Hepatocyte (in vitro differentiated cells): Measurements from ENCODE around the gene ARSI. TPM values are rescaled to one million over a fixed set of nuclear protein-coding genes. Genes with fewer than 3 reads are reported as not detected.

ENCODE experiments used
- DNase-seq: peaks from one replicate; pipeline ENCODE4 v3.0.0-alpha.2; 2016; ENCODE audit warnings: low spot score
- H2AFZ ChIP-seq: fragments of 200-600 bp; sonication (generic); 2 replicates; pipeline ENCODE4 v1.6.0; 2016; ENCODE audit warnings: antibody characterized with exemption, mild to moderate bottlenecking
- H3K27ac ChIP-seq: fragments of 200-600 bp; sonication (generic); 2 replicates; pipeline ENCODE4 v1.5.1; 2016; ENCODE audit warnings: mild to moderate bottlenecking
- H3K27me3 ChIP-seq: fragments of 200-600 bp; sonication (generic); 2 replicates; pipeline ENCODE4 v1.6.1; 2016
- H3K36me3 ChIP-seq: fragments of 200-600 bp; sonication (generic); replicated peaks from 2 replicates; pipeline ENCODE4 v1.5.1; 2016; ENCODE audit warnings: low read depth; ENCODE audit not compliant: insufficient read depth
- H3K4me1 ChIP-seq: fragments of 200-600 bp; sonication (generic); 2 replicates; pipeline ENCODE4 v1.5.1; 2016; ENCODE audit warnings: mild to moderate bottlenecking, moderate library complexity; ENCODE audit not compliant: insufficient read depth
- H3K4me2 ChIP-seq: fragments of 200-600 bp; sonication (generic); 2 replicates; pipeline ENCODE4 v1.6.0; 2016
- H3K4me3 ChIP-seq: fragments of 200-600 bp; sonication (generic); 2 replicates; pipeline ENCODE4 v1.5.1; 2016; ENCODE audit warnings: mild to moderate bottlenecking
- H3K79me2 ChIP-seq: fragments of 200-600 bp; sonication (generic); 2 replicates; pipeline ENCODE4 v1.6.0; 2017; ENCODE audit warnings: mild to moderate bottlenecking
- H3K9me2 ChIP-seq: fragments of 200-600 bp; sonication (generic); replicated peaks from 2 replicates; pipeline ENCODE4 v1.6.0; 2017; ENCODE audit warnings: mild to moderate bottlenecking; ENCODE audit not compliant: insufficient read depth
- H3K9me3 ChIP-seq: fragments of 200-600 bp; sonication (generic); 2 replicates; pipeline ENCODE4 v1.5.1; 2016; ENCODE audit warnings: low read depth, mild to moderate bottlenecking
- H4K20me1 ChIP-seq: fragments of 200-600 bp; sonication (generic); 2 replicates; pipeline ENCODE4 v1.6.0; 2016; ENCODE audit warnings: mild to moderate bottlenecking; ENCODE audit not compliant: insufficient read depth, poor library complexity, severe bottlenecking
- EZH2 ChIP-seq: fragments of 200-600 bp; sonication (generic); IDR thresholded peaks from 2 replicates; pipeline ENCODE4 v1.6.1; 2016; ENCODE audit warnings: antibody characterized with exemption, mild to moderate bottlenecking, borderline replicate concordance
- EZH2phosphoT487 ChIP-seq: fragments of 200-600 bp; sonication (generic); IDR thresholded peaks from one replicate; pipeline ENCODE4 v1.6.1; 2018; ENCODE audit warnings: antibody characterized with exemption, mild to moderate bottlenecking, low read depth, moderate library complexity; ENCODE audit not compliant: unreplicated experiment, severe bottlenecking
- WGBS: methylation state at CpG from one replicate; pipeline ENCODE4 v1.1.6; 2016; ENCODE audit warnings: low lambda C conversion rate; ENCODE audit errors: missing lambda C conversion rate; 5-methylcytosine and 5-hydroxymethylcytosine counted together
- polyA plus RNA-seq: library from polyadenylated mRNA; unstranded; fragments of >200 nt; fragmentation: Nextera tagmentation; extraction: Ambion mirVana; gene quantifications from 2 replicates; pipeline ENCODE4 v1.2.1, GENCODE V29; 2016
- total RNA-seq: library from RNA; depleted of rRNA; stranded (reverse); fragments of >200 nt; gene quantifications from 2 replicates; pipeline ENCODE4 v1.2.3, GENCODE V29; 2014
- TF ChIP-seq, protein P1 (sequence below): fragments of 200-600 bp; sonication (generic); IDR thresholded peaks from 2 replicates; pipeline ENCODE4 v1.5.1; 2016; ENCODE audit warnings: antibody characterized with exemption, mild to moderate bottlenecking; ENCODE audit not compliant: poor library complexity

The ARSI gene
- total and polyA plus RNA-seq, 2 experiments from 2014 or later = 27.1 to 27.9 TPM

DNA sequence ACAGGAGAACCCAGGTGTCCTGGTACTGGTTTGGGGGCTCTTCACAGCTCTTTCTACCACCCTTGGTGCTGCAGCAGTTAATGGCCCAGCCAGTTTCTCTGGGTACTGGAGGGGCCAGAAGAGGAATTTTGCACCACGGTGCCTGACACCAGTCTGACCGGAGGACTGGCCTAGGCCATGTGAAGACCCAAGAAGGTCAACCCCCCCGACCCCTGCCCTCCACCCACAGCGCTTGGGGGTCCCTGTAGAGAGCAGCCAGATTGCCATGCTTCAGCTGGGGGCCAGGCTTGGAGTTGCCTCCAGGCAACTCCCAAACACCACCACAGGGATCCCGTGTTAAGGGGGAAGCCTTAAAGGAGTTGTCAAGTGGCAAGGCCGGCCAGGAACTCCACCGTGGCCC is 6.2 kb downstream of the ARSI start:
- DNase-seq = no peak
- no peak overlapping the region for H3K4me2 ChIP-seq
- H3K79me2 ChIP-seq = no peaks in the 10 kb centered on the region
- 87% methylated on average over 7 of the region's 7 CpGs for WGBS
- no peaks in the 10 kb centered on the region for H3K9me2 ChIP-seq
- no peaks in the 10 kb centered on the region for H3K27me3 ChIP-seq
- H4K20me1 ChIP-seq = no peaks in the 10 kb centered on the region
- H3K27ac ChIP-seq = no peak overlapping the region
- H3K9me3 ChIP-seq = no peaks in the 10 kb centered on the region
- no peak overlapping the region for H2AFZ ChIP-seq
- TF ChIP-seq EZH2 (no peak), EZH2phosphoT487 (no peak)
- TF ChIP-seq, protein P1, sequence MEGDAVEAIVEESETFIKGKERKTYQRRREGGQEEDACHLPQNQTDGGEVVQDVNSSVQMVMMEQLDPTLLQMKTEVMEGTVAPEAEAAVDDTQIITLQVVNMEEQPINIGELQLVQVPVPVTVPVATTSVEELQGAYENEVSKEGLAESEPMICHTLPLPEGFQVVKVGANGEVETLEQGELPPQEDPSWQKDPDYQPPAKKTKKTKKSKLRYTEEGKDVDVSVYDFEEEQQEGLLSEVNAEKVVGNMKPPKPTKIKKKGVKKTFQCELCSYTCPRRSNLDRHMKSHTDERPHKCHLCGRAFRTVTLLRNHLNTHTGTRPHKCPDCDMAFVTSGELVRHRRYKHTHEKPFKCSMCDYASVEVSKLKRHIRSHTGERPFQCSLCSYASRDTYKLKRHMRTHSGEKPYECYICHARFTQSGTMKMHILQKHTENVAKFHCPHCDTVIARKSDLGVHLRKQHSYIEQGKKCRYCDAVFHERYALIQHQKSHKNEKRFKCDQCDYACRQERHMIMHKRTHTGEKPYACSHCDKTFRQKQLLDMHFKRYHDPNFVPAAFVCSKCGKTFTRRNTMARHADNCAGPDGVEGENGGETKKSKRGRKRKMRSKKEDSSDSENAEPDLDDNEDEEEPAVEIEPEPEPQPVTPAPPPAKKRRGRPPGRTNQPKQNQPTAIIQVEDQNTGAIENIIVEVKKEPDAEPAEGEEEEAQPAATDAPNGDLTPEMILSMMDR = no peak
- H3K4me1 ChIP-seq = peaks cover 11% of the 10 kb centered on the region
- no peaks in the 10 kb centered on the region for H3K36me3 ChIP-seq
- no peak overlapping the region for H3K4me3 ChIP-seq

DNA sequence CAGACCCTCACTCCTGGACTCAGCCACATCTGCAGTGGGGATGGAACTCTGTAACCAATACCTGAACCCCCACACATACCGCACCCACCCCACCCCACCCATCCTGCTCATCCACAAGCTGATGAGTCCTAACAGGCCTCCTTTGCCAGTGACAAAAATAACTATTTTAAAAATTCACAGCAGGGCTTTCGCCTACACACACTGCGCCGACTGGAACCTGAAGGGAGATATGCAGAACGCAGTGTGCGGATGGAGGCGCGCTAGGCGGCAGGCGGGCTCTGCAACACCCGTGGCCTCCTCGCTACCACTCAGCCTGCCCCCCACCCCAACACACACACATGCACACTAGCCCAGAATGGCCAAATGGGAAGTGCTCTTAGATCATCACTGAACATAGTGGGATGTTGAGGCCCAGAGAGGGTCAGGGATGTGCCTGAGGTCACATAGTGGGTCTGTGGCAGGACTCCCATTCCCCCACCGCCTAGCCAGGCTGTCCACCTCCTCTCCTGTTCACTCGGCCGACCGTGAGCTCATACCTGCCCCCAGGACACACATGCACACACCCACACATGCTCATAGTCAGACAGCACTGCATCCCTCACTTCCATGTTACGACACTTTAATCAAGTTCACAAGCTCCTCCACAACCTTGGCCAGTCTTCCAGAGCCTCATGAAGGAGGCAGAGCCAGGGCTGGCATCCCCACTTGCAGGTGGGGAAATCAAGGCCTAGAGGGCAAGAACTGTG is 6.8 kb downstream of the ARSI start:
- Histone ChIP-seq H3K4me2 (no peak overlapping the region), H3K36me3 (no peaks in the 10 kb centered on the region), H3K27ac (no peak overlapping the region), H3K9me2 (no peaks in the 10 kb centered on the region), H4K20me1 (no peaks in the 10 kb centered on the region), H3K9me3 (no peaks in the 10 kb centered on the region), H3K4me3 (no peak overlapping the region), H2AFZ (no peak overlapping the region), H3K79me2 (no peaks in the 10 kb centered on the region), H3K4me1 (peaks cover 11% of the 10 kb centered on the region), H3K27me3 (no peaks in the 10 kb centered on the region)
- TF ChIP-seq EZH2phosphoT487 = no peak
- TF ChIP-seq, protein P1 = no peak
- no peak for TF ChIP-seq EZH2
- 93% methylated on average over 17 of the region's 17 CpGs for WGBS
- no peak for DNase-seq

DNA sequence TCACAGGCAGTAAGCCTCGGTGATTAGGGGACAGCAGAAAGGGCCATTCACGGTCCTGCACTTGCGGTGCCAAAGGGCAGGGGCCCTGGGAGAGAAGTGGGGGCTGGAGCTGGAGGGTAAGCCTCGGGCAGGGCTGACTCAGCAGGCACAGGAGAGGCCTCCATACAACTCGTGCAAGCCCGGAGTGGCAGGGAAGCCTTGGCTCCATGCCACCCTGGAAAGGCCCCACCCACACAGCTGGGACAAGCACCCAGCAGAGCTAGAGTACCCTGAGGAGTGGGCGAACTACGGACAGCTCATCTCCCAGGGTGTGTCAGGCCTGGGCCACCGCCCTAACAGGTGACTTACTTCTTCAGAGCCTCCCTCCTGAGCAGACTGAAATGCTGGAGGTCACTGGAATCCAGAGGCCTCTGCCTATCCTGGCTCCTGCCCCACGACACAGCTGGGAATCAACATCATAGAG is 7.5 kb downstream of the ARSI start:
- no peaks in the 10 kb centered on the region for H3K79me2 ChIP-seq
- H3K4me1 ChIP-seq = peaks cover 11% of the 10 kb centered on the region
- TF ChIP-seq, protein P1 = no peak
- TF ChIP-seq EZH2phosphoT487 (no peak), EZH2 (no peak)
- no peaks in the 10 kb centered on the region for H3K9me3 ChIP-seq
- DNase-seq = peak; percentile 72
- peak overlapping the region; percentile 10 for H3K4me2 ChIP-seq
- H2AFZ ChIP-seq = no peak overlapping the region
- H4K20me1 ChIP-seq = no peaks in the 10 kb centered on the region
- no peaks in the 10 kb centered on the region for H3K27me3 ChIP-seq
- H3K9me2 ChIP-seq = no peaks in the 10 kb centered on the region
- no peaks in the 10 kb centered on the region for H3K36me3 ChIP-seq
- no peak overlapping the region for H3K27ac ChIP-seq
- WGBS = 64% methylated on average over 10 of the region's 10 CpGs
- H3K4me3 ChIP-seq = no peak overlapping the region
